ENCODE results near the gene RET.

Gene RET

DNA sequence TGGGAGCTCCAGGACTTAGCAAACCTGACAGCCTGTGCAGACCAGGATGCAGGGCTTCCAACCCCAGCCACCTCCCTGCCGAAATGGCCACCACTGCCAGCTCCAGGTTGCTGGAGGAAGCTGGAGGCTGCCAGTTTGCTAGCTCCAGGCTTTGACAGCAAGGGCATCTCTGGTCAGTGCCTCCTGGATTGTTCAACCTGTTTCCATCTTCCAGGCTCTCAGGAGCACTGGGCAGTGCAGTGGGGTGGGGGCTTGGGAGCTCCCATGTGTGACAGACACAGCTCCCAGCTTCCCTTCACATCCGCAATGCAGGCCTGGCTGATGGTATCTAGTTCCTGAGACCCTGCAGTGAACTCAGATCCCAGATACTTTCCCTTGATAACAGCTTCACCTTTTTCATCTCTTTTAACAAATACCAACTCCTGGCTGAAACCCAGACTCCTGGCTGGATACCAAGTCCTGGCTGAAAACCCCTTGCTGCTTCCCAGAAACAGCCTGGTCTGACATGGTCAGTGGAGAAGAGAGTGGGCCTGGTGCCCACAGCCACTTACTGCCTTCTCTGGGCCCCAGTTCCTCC lies 20.8 kb upstream of the RET start:
- no peak overlapping the region for H3K4me3 ChIP-seq (ENCODE audit: low read depth, low read length)
- ChIA-PET POLR2A (no interaction called here), CTCF (interaction anchor here (1.4 kb wide), 1 partner anchor 22 kb away, joined by 3 read pairs; no protein-coding TSS in a partner anchor)
- TF ChIP-seq, protein P1, sequence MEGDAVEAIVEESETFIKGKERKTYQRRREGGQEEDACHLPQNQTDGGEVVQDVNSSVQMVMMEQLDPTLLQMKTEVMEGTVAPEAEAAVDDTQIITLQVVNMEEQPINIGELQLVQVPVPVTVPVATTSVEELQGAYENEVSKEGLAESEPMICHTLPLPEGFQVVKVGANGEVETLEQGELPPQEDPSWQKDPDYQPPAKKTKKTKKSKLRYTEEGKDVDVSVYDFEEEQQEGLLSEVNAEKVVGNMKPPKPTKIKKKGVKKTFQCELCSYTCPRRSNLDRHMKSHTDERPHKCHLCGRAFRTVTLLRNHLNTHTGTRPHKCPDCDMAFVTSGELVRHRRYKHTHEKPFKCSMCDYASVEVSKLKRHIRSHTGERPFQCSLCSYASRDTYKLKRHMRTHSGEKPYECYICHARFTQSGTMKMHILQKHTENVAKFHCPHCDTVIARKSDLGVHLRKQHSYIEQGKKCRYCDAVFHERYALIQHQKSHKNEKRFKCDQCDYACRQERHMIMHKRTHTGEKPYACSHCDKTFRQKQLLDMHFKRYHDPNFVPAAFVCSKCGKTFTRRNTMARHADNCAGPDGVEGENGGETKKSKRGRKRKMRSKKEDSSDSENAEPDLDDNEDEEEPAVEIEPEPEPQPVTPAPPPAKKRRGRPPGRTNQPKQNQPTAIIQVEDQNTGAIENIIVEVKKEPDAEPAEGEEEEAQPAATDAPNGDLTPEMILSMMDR (IDR thresholded peaks at IDR 0.05; ENCODE audit: insufficient read depth, low read length, missing control alignments) = no peak
- no peak for DNase-seq (ENCODE audit: low read depth, low spot score)

DNA sequence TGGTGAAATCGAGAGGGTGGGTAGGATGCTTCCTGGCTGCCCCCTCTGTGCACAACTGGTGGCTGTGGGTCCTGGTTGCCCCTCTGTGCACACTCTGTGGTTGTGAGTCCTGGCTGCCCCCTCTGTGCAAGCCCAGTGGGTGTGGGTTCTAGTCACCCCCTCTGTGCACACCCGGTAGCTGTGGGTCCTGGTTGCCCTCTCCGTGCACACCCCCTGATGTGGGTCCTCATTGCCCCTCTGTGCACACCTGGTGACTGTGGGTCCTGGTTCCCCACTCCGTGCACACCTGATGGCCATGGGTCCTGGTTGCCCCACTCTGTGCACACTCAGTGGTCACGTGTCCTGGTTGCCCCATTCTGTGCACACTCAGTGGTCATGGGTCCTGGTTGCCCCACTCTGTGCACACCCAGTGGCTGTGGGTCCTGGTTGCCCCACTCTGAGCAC lies 20.3 kb upstream of the RET start:
- no peak overlapping the region for H3K4me3 ChIP-seq (ENCODE audit: low read depth, low read length)
- POLR2A ChIA-PET = no interaction called here
- no peak for DNase-seq (ENCODE audit: low read depth, low spot score)
- TF ChIP-seq, protein P1 (IDR thresholded peaks at IDR 0.05; ENCODE audit: insufficient read depth, low read length, missing control alignments) = no peak
- CTCF ChIA-PET = no interaction called here

DNA sequence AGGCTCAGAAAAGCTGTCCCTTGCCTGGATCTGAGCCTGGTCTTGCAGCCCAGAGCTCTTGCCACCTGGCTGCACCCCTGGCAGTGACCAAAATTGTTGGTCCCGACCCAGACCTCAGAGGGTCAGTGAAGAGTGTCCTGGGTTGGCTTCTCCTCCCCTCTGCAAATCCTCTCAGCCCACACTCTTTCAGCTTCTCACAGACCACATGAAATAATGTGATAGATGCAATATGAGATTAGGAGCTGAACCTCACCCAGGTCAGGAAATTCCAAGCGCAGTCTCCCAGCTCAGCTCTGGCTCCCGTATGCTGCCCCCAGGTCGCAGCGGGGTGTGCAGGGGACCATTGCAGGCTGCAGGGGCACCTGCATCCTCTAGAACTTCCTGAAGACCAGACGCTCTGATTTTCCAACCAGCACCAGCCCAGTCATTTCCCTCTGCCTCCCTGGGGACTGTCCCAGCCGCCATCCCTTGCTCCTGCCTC lies 19.6 kb upstream of the RET start:
- DNase-seq (ENCODE audit: low read depth, low spot score) = no peak
- POLR2A ChIA-PET = no interaction called here
- H3K4me3 ChIP-seq (ENCODE audit: low read depth, low read length) = no peak overlapping the region
- CTCF ChIA-PET = no interaction called here
- TF ChIP-seq, protein P1 (IDR thresholded peaks at IDR 0.05; ENCODE audit: insufficient read depth, low read length, missing control alignments) = no peak

DNA sequence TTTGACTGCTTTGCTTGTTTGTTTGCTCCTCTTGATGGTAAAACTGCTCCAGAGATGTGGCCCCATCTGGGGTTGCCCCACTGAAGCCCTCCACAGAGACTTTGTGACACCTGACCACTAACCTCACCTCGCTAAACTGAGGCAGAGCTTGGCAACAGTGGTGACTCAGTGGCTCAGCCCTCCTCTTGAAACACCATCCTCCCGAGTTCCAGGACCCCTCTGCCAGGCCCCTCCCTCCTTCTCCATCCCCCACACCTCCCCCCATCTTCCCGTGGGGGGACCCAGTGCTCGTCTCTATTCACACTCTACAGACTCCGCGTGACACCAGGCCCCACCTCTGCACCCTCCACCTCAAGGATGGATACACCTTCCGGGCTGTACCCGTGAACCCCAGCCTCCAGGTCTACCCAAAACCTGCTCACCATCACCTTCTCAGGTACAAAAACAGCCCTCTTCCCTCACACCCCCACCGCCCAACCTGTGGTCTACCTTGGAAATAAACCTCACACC lies 19.0 kb upstream of the RET start:
- DNase-seq (ENCODE audit: low read depth, low spot score) = no peak
- TF ChIP-seq, protein P1 (IDR thresholded peaks at IDR 0.05; ENCODE audit: insufficient read depth, low read length, missing control alignments) = no peak
- H3K4me3 ChIP-seq (ENCODE audit: low read depth, low read length) = no peak overlapping the region
- POLR2A ChIA-PET = no interaction called here
- CTCF ChIA-PET = no interaction called here

DNA sequence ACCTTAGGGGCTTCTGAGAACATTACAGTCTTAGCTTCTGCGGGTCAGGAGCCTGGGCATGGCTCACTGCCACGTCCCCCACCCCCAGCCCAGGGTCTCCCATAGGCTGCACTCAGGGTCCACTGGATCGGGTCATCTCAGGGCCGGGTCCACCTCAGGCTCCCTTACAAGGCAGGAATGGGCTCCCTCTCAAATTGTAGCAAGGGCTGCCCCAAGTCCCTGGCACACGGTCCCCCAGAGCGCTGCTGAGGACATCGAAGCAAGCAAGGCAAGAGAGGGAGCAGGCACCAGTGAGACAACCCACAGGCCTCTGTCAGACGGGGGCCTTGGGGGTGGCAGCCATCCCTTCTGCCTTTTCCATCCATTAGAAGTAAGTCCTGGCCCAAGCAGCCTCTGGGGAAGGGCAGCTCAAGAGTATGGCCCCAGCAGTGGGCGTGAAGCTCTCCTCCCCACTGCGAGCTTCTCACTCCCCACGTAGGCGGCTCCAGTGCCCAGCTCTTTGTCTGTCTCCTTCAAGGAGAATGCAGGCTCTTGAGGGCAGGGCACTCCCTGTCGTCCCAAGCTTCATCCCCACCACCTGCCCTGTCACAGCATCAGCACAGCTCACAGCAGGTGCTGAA lies 18.0 kb upstream of the RET start:
- CTCF ChIA-PET = no interaction called here
- no peak for DNase-seq (ENCODE audit: low read depth, low spot score)
- H3K4me3 ChIP-seq (ENCODE audit: low read depth, low read length) = no peak overlapping the region
- TF ChIP-seq, protein P1 (IDR thresholded peaks at IDR 0.05; ENCODE audit: insufficient read depth, low read length, missing control alignments) = no peak
- POLR2A ChIA-PET = no interaction called here

DNA sequence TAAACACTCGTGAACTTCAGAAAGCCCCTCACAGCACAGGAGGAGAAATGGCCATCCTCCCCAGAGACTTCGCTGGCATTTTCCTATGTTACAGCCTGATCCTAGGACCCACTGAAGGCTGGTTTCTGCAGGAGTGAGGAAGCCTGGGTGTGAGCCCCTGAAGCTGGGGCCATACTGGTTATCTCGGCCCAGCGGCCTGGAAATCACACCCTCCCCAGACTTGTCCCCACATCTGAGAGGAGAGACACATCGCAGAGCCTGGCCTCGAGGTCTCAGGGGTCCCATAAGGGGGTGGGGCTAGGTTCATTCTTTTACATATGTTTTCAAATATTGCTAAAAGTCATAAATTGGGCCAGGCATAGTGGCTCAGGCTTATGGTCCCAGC lies 17.5 kb upstream of the RET start:
- DNase-seq (ENCODE audit: low read depth, low spot score) = no peak
- ChIA-PET POLR2A (no interaction called here), CTCF (no interaction called here)
- TF ChIP-seq, protein P1 (IDR thresholded peaks at IDR 0.05; ENCODE audit: insufficient read depth, low read length, missing control alignments) = no peak
- no peak overlapping the region for H3K4me3 ChIP-seq (ENCODE audit: low read depth, low read length)
